PC-9 (cell line): Measurements from ENCODE around the gene CASP3. TPM values are rescaled to one million over a fixed set of nuclear protein-coding genes. Genes with fewer than 3 reads are reported as not detected.
A peak's percentile ranks its signal among the peaks of the same experiment; 100 is the strongest.
"Not testable (repeated sequence)": the region's sequence is repeated elsewhere in the genome, so short reads cannot be mapped to it uniquely, and the experiment has no call there.

Experiments used
- BruUV-seq: library from RNA; stranded (reverse); fragments of 400-500 nt; replicated peaks from 2 replicates; lab custom pipeline; 2021; lab: Mats Ljungman, UMichigan
- CTCF ChIA-PET: fragments of 300-600 bp; sonication (Branson Sonifier 250); formaldehyde crosslinking; loops from one replicate; lab custom pipeline; 2022; ENCODE audit warnings: antibody characterized with exemption; lab: Charles Lee
- POLR2A ChIA-PET: fragments of 300-600 bp; sonication (Branson Sonifier 250); formaldehyde crosslinking; loops from one replicate; lab custom pipeline; 2022; ENCODE audit warnings: antibody characterized with exemption; ENCODE audit not compliant: unreplicated experiment; lab: Charles Lee
- DNase-seq, 2 experiments: peaks; one replicate each; pipeline versions ENCODE4 v3.0.0 to v3.0.0-alpha.2; 2015 to 2022; ENCODE audit warnings: mixed read lengths in 1 of 2
- H2AFZ ChIP-seq: fragments of 200-600 bp; sonication (generic); 2 replicates; pipeline ENCODE4 v1.8.1; 2017; ENCODE audit warnings: antibody characterized with exemption
- H3F3A ChIP-seq: fragments of 200-600 bp; sonication (generic); 2 replicates; pipeline ENCODE4 v1.8.1; 2017; ENCODE audit warnings: antibody characterized with exemption, mild to moderate bottlenecking, low read depth; ENCODE audit not compliant: insufficient read depth
- H3K27ac ChIP-seq: fragments of 200-600 bp; sonication (generic); 2 replicates; pipeline ENCODE4 v1.6.1; 2016; ENCODE audit warnings: mixed run types
- H3K27me3 ChIP-seq: fragments of 200-600 bp; sonication (generic); 2 replicates; pipeline ENCODE4 v1.6.1; 2016; ENCODE audit warnings: low read depth, mixed run types; ENCODE audit not compliant: insufficient read depth
- H3K36me3 ChIP-seq: fragments of 200-600 bp; sonication (generic); 2 replicates; pipeline ENCODE4 v1.6.1; 2016; ENCODE audit warnings: low read depth, mixed run types
- H3K4me1 ChIP-seq: fragments of 200-600 bp; sonication (generic); replicated peaks from 2 replicates; pipeline ENCODE4 v1.6.1; 2016; ENCODE audit warnings: mixed run types; ENCODE audit not compliant: insufficient read depth
- H3K4me2 ChIP-seq: fragments of 200-600 bp; sonication (generic); 2 replicates; pipeline ENCODE4 v1.6.1; 2017; ENCODE audit warnings: mixed run types
- H3K4me3 ChIP-seq: fragments of 200-600 bp; sonication (generic); 2 replicates; pipeline ENCODE4 v1.6.1; 2016; ENCODE audit warnings: mixed run types
- H3K79me2 ChIP-seq: fragments of 200-600 bp; sonication (generic); 2 replicates; pipeline ENCODE4 v1.6.1; 2017; ENCODE audit warnings: low read depth, mixed run types
- H3K9me2 ChIP-seq: fragments of 200-600 bp; sonication (generic); 2 replicates; pipeline ENCODE4 v1.8.1; 2017; ENCODE audit warnings: mild to moderate bottlenecking; ENCODE audit not compliant: insufficient read depth
- H3K9me3 ChIP-seq: fragments of 200-600 bp; sonication (generic); 2 replicates; pipeline ENCODE4 v1.8.1; 2016; ENCODE audit warnings: low read depth; ENCODE audit not compliant: insufficient read depth
- H4K20me1 ChIP-seq: fragments of 200-600 bp; sonication (generic); 2 replicates; pipeline ENCODE4 v1.8.1; 2017; ENCODE audit not compliant: insufficient read depth
- EZH2 ChIP-seq: fragments of 200-600 bp; sonication (generic); IDR thresholded peaks from 2 replicates; pipeline ENCODE4 v1.8.0; 2017; ENCODE audit warnings: antibody characterized with exemption, low read depth
- intact Hi-C: fragments of 100-400 bp; cut with micrococcal nuclease; formaldehyde crosslinking; loops from one replicate; pipeline ENCODE4 v1.10.0; 2022; ENCODE audit not compliant: unreplicated experiment
- total RNA-seq: library from RNA; stranded (reverse); gene quantifications from 2 replicates; pipeline ENCODE4 v1.2.3, GENCODE V29; 2021
- TF ChIP-seq, protein P1 (sequence below): fragments of 200-600 bp; sonication (generic); conservative IDR thresholded peaks from 2 replicates; pipeline ENCODE4 v1.6.1; 2017; ENCODE audit warnings: mixed run types, antibody characterized with exemption, mild to moderate bottlenecking, moderate library complexity

Gene CASP3
- total RNA-seq, 1 experiment from 2014 or later: 35.7 TPM

DNA sequence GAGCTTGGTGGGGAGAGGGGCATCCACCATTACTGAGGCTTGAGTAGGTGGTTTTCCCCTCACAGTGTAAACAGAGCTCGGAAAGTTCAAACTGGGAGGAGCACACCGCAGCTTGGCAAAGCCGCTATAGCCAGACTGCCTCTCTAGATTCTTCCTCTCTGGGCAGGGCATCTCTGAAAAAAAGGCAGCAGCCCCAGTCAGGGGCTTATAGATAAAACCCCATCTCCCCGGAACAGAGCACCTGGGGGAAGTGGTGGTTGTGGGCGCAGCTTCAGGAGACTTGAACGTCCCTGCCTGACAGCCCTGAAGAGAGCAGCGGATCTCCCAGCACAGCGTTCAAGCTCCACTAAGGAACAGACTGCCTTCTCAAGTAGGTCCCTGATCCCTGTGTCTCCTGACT is 48.3 kb downstream of the CASP3 start:
- H3K27ac ChIP-seq, intact Hi-C loops, DNase-seq, H3K9me2 ChIP-seq, H3K4me1 ChIP-seq, H3K4me3 ChIP-seq, H2AFZ ChIP-seq, CTCF ChIA-PET, H4K20me1 ChIP-seq, H3K27me3 ChIP-seq, H3K4me2 ChIP-seq, H3K9me3 ChIP-seq, BruUV-seq, POLR2A ChIA-PET, H3K36me3 ChIP-seq, H3K79me2 ChIP-seq: not testable (repeated sequence)
- H3F3A ChIP-seq: 0 out of 2 replicates have a peak, but pooled peaks cover 12% of the 10 kb centered on the region

DNA sequence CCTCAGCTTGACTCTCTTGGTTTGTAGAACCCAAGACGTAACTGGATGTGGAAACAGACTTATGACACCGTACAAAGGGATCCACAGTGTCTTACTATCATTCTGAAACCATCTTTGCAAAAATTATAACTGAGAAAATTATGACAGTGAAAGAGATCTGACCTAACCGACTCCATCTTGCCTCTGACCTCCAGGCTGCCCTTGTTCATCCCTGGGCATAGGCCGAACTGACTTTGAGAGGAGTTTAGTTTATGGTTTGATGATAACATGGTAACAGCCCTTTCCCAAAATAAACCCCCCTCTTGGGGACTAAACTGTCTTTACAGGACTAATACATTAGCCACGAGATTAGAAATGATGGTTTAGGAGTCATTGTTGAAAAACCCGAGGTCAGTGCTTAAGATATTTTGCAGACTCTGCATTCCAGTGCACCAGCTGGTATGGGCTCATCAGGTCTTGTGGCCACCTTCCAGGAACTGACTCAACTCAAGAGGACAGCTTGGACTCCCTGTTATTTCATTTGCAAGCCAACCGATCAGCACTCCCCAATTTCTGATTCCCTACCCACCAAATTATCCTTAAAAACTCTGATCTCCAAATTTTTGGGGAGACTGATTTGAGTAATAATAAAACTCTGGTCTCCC is 49.6 kb downstream of the CASP3 start:
- POLR2A ChIA-PET: interaction anchor here (0.5 kb wide), 1 partner anchor 216 kb away, joined by 3 read pairs; no protein-coding TSS in a partner anchor
- peak in 1 of 2 experiments; percentile 15 for DNase-seq
- no peaks in the 10 kb centered on the region; the same call in 1 of the 2 replicates for H3K9me3 ChIP-seq
- H3K79me2 ChIP-seq: no peaks in the 10 kb centered on the region
- no peaks in the 10 kb centered on the region for H3K9me2 ChIP-seq
- BruUV-seq: TSS peak; percentile 94
- H3F3A ChIP-seq: 0 out of 2 replicates have a peak, but pooled peaks cover 12% of the 10 kb centered on the region
- intact Hi-C loops: loop anchor here (5.0 kb wide), 1 partner anchor 332 kb away; no protein-coding TSS in a partner anchor
- no peak overlapping the region for H3K4me3 ChIP-seq
- no peak overlapping the region for H3K27ac ChIP-seq
- no peaks in the 10 kb centered on the region for H4K20me1 ChIP-seq
- H3K36me3 ChIP-seq: no peaks in the 10 kb centered on the region
- H3K4me2 ChIP-seq: no peak overlapping the region
- no peaks in the 10 kb centered on the region for H3K27me3 ChIP-seq
- TF ChIP-seq, protein P1, sequence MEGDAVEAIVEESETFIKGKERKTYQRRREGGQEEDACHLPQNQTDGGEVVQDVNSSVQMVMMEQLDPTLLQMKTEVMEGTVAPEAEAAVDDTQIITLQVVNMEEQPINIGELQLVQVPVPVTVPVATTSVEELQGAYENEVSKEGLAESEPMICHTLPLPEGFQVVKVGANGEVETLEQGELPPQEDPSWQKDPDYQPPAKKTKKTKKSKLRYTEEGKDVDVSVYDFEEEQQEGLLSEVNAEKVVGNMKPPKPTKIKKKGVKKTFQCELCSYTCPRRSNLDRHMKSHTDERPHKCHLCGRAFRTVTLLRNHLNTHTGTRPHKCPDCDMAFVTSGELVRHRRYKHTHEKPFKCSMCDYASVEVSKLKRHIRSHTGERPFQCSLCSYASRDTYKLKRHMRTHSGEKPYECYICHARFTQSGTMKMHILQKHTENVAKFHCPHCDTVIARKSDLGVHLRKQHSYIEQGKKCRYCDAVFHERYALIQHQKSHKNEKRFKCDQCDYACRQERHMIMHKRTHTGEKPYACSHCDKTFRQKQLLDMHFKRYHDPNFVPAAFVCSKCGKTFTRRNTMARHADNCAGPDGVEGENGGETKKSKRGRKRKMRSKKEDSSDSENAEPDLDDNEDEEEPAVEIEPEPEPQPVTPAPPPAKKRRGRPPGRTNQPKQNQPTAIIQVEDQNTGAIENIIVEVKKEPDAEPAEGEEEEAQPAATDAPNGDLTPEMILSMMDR: no peak
- H3K4me1 ChIP-seq: peaks cover 4% of the 10 kb centered on the region; the same call in 1 of the 2 replicates
- CTCF ChIA-PET: no interaction called here
- no peak overlapping the region for H2AFZ ChIP-seq

DNA sequence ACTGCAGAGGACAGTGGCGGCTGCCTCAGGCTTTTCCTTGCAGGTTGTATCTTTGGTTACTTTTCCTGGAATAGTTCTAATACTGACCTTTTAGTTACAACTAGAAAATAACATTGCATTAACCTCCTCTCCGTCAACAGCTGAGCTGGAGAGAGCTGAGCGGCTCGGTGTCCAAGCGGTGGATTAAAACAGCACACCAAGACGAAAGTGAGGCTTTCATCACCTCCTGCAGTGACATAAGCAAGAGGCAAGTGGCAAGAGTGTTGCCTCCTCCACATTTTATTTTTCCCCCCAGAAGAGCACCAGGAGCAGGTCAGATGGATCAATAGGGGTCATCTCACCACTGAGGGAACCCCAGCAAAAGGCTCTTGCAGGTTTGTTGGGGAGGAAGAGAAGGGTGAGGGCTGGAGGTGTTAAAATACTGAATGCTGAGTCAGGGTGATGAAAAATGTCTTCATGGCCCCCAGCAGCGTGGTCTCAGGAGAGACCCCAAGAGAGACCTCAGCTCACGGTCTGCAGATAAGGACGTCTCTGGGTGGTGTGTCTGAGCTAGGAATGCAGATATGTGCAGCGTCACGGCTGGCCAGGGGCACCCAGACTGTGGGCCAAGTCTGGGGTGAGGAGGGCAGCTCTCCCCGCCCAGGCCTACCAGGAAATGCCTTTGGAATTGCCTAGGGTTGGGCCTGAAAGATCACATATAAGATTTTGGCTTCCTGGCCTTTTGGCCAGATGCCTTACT is 50.3 kb downstream of the CASP3 start:
- intact Hi-C loops: loop anchor here (5.0 kb wide), 1 partner anchor 332 kb away; no protein-coding TSS in a partner anchor
- no peaks in the 10 kb centered on the region for H4K20me1 ChIP-seq
- H3K36me3 ChIP-seq: no peaks in the 10 kb centered on the region
- peaks cover 4% of the 10 kb centered on the region; the same call in 1 of the 2 replicates for H3K4me1 ChIP-seq
- no peak overlapping the region for H2AFZ ChIP-seq
- H3K27ac ChIP-seq: no peak overlapping the region
- no peaks in the 10 kb centered on the region for H3K9me2 ChIP-seq
- no peak overlapping the region for H3K4me3 ChIP-seq
- no peaks in the 10 kb centered on the region for H3K27me3 ChIP-seq
- POLR2A ChIA-PET: interaction anchor here (0.5 to 0.7 kb wide), 2 partner anchors 50 to 216 kb away, joined by 3 to 10 read pairs; partner anchors contain the start of genes CASP3 and PRIMPOL
- no peak overlapping the region for H3K4me2 ChIP-seq
- H3F3A ChIP-seq: 0 out of 2 replicates have a peak, but pooled peaks cover 12% of the 10 kb centered on the region
- peak in 1 of 2 experiments; percentile 77 for DNase-seq
- H3K9me3 ChIP-seq: no peaks in the 10 kb centered on the region
- CTCF ChIA-PET: no interaction called here
- TSS peak; percentile 97 for BruUV-seq
- TF ChIP-seq EZH2: no peak
- TF ChIP-seq, protein P1: no peak
- no peaks in the 10 kb centered on the region for H3K79me2 ChIP-seq
